Measurements from ENCODE around the gene ATP11A. TPM values are rescaled to one million over a fixed set of nuclear protein-coding genes. Genes with fewer than 3 reads are reported as not detected.

The ATP11A gene
- total RNA-seq, 2 donors from 2014 or later: 15.8 to 19.6 TPM

DNA sequence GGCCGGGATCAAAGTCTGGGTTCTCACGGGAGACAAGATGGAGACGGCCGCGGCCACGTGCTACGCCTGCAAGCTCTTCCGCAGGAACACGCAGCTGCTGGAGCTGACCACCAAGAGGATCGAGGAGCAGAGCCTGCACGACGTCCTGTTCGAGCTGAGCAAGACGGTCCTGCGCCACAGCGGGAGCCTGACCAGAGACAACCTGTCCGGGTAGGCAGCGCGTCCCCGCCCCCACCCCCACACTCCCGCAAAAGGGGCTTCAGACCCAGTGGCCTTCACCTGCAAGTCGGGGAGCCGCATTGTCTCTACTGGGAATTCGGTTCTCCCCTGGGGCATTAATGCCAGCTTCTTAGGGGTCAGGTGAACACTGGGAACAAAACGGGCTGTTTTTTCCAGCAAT lies 164.5 kb downstream of the ATP11A start:
- DNase-seq: no peak
- H3K36me3 ChIP-seq: no peaks in the 10 kb centered on the region
- no peaks in the 10 kb centered on the region for H3K4me1 ChIP-seq
- H3K27ac ChIP-seq: no peak overlapping the region
- H3K9ac ChIP-seq (ENCODE audit: low read depth in 2 of 2, low read length in 2 of 2): no peak overlapping the region
- no peaks in the 10 kb centered on the region for H3K9me3 ChIP-seq
- intact Hi-C loops (cut with DNase I): no loop called here
- H3K27me3 ChIP-seq: no peaks in the 10 kb centered on the region
- no peak overlapping the region for H3K4me3 ChIP-seq
- TF ChIP-seq, protein P1, sequence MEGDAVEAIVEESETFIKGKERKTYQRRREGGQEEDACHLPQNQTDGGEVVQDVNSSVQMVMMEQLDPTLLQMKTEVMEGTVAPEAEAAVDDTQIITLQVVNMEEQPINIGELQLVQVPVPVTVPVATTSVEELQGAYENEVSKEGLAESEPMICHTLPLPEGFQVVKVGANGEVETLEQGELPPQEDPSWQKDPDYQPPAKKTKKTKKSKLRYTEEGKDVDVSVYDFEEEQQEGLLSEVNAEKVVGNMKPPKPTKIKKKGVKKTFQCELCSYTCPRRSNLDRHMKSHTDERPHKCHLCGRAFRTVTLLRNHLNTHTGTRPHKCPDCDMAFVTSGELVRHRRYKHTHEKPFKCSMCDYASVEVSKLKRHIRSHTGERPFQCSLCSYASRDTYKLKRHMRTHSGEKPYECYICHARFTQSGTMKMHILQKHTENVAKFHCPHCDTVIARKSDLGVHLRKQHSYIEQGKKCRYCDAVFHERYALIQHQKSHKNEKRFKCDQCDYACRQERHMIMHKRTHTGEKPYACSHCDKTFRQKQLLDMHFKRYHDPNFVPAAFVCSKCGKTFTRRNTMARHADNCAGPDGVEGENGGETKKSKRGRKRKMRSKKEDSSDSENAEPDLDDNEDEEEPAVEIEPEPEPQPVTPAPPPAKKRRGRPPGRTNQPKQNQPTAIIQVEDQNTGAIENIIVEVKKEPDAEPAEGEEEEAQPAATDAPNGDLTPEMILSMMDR (IDR thresholded peaks at IDR 0.05): no peak

GRCh38 chr13:112855859-112856258 lies 166.0 kb downstream of the ATP11A start:
- TF ChIP-seq, protein P1 (IDR thresholded peaks at IDR 0.05): no peak
- Histone ChIP-seq H3K27ac (no peak overlapping the region), H3K9me3 (no peaks in the 10 kb centered on the region), H3K4me1 (no peaks in the 10 kb centered on the region), H3K4me3 (no peak overlapping the region), H3K27me3 (no peaks in the 10 kb centered on the region), H3K9ac (ENCODE audit: low read depth in 2 of 2, low read length in 2 of 2) (no peak overlapping the region), H3K36me3 (no peaks in the 10 kb centered on the region)
- DNase-seq: no peak
- intact Hi-C loops (cut with DNase I): no loop called here

DNA sequence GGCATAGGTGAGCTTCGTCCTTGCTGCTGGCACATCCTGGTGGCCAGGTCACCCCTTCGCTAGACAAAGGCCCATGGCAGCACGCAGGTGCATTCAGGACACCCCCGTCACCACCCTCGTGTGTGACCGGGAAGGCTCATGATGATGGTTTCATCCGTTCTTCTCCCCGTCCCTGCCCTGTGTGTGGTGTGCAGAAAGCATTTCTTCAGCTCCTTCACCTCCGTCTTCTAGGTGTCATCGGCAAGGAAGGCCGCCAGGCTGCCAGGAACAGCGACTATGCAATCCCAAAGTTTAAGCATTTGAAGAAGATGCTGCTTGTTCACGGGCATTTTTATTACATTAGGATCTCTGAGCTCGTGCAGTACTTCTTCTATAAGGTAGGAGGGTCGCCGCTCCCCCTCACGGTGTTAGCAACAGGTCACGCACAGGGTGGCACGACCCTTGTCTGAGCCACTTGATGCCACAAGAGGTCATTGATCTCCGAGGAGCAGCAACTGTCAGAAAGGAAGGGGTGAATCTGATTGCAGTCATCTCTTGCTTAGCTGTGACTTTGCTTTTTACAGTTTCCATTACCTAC lies 168.2 kb downstream of the ATP11A start:
- Histone ChIP-seq H3K9me3 (no peaks in the 10 kb centered on the region), H3K27me3 (no peaks in the 10 kb centered on the region), H3K27ac (no peak overlapping the region), H3K4me3 (no peak overlapping the region), H3K4me1 (no peaks in the 10 kb centered on the region), H3K9ac (ENCODE audit: low read depth in 2 of 2, low read length in 2 of 2) (no peak overlapping the region), H3K36me3 (no peaks in the 10 kb centered on the region)
- TF ChIP-seq, protein P1 (IDR thresholded peaks at IDR 0.05): no peak
- intact Hi-C loops (cut with DNase I): no loop called here
- DNase-seq: no peak

- Histone ChIP-seq H3K36me3 (no peaks in the 10 kb centered on the region), H3K4me3 (no peak overlapping the region), H3K27me3 (no peaks in the 10 kb centered on the region), H3K4me1 (no peaks in the 10 kb centered on the region), H3K27ac (no peak overlapping the region), H3K9ac (ENCODE audit: low read depth in 2 of 2, low read length in 2 of 2) (no peak overlapping the region), H3K9me3 (no peaks in the 10 kb centered on the region)
- TF ChIP-seq, protein P1 (IDR thresholded peaks at IDR 0.05): no peak
- DNase-seq: no peak
- intact Hi-C loops (cut with DNase I): no loop called here
Observed at GRCh38 chr13:112859128-112859816, 169.4 kb downstream of the ATP11A start.

DNA sequence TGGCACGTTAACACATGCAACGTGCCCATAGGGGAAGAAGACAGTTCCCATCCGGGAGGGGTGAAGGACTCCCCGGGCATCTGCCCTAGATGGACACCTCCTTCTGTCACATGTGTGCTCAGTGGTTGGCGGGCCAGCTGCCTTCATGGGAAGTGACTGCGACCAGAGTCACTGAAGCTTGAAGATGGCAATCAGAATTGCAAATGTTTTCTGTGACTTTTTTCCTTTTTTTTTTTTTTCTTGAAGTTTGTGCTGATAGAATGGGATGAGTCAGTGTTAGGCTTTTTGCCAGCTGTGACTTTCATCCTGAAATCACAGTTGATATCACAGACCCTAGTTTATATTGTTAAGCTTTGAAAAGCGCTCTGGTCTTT lies 170.0 kb downstream of the ATP11A start:
- Histone ChIP-seq H3K27me3 (no peaks in the 10 kb centered on the region), H3K9ac (ENCODE audit: low read depth in 2 of 2, low read length in 2 of 2) (no peak overlapping the region), H3K4me3 (no peak overlapping the region), H3K36me3 (no peaks in the 10 kb centered on the region), H3K27ac (no peak overlapping the region), H3K9me3 (no peaks in the 10 kb centered on the region), H3K4me1 (no peaks in the 10 kb centered on the region)
- TF ChIP-seq, protein P1 (IDR thresholded peaks at IDR 0.05): no peak
- no peak for DNase-seq
- intact Hi-C loops (cut with DNase I): no loop called here

Data from colonic mucosa (tissue), 4 donors.